Activated CD8-positive, alpha-beta memory T cell treated with anti-CD3 and anti-CD28 coated beads, Interleukin-2, amount 10 ng/mL, durations not matched to agents 7 days and 5 days (primary cell): ENCODE measurements around the gene MUC15. TPM values are rescaled to one million over a fixed set of nuclear protein-coding genes. Genes with fewer than 3 reads are reported as not detected.

Experiments used
- total RNA-seq, 2 experiments: library from RNA; stranded (reverse); gene quantifications; one replicate each; pipeline ENCODE4 v1.2.3, GENCODE V29; 2021

The MUC15 gene
- total RNA-seq, 2 experiments from 2014 or later = not detected

Other genes with a start within 250 kb of the MUC15 start
- gene ANO3, start 240.1 kb downstream of the MUC15 start, total RNA-seq = under 1 TPM in 1 of 2 experiments, not detected in 1; 0.05 TPM
- gene SLC5A12, start 149.8 kb upstream of the MUC15 start, total RNA-seq = not detected